GM19043 (cell line): Measurements from ENCODE around the gene WDR5.
"Not testable (repeated sequence)": the region's sequence is repeated elsewhere in the genome, so short reads cannot be mapped to it uniquely, and the experiment has no call there.

Source experiments
- ATAC-seq: cut with Tn5 transposase; IDR thresholded peaks from one replicate; pipeline ENCODE4 v1.9.1; 2021; ENCODE audit warnings: low read depth; ENCODE audit not compliant: unreplicated experiment

The WDR5 gene

DNA sequence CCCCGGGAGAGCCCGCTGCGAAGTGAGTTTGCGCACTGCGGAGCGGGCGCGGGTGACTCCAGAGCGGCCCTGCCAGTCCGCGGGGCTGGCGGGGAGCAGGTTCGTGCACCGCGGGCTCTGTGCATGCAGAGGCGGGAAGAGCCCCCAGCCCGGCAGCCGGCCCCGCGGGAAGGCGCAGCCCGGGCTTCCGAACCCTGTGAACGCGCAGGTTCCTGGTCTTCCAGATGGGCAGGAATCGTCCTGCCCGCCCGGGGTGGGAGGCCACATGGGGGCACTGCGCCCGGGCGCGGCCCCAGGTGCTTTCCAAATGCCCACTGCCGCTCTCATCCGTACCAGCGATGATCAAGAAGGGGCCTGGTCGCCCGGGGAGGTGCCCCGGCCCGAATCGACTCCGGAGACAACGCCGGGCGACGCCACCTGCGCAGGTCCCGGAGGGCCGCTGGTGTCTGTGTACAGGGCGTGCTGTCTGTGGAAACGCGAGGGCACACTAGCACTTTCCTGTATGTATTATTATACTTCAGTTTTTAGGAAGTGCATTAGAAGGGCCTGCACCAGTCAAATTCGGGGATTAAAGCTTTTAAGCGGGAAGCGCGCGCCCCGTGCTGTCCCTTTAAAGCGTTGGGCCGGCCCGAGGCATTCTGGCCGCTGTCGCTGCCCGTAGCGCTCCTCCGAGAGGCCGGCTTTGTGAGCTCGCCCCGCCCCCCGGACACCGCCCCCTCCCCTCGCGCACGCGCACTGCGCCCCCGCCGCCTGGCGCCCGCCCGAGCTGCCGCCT, at the start of gene WDR5:
WDR5 (plus strand) TSS at position 740 of the 775 bp plus-strand sequence. CDS start 3,796 bp downstream, outside the sequence.
- ATAC-seq, result peak; percentile 45

GRCh38 chr9:134088063-134088725, 47.7 kb upstream of the WDR5 start:
- no peak for ATAC-seq

DNA sequence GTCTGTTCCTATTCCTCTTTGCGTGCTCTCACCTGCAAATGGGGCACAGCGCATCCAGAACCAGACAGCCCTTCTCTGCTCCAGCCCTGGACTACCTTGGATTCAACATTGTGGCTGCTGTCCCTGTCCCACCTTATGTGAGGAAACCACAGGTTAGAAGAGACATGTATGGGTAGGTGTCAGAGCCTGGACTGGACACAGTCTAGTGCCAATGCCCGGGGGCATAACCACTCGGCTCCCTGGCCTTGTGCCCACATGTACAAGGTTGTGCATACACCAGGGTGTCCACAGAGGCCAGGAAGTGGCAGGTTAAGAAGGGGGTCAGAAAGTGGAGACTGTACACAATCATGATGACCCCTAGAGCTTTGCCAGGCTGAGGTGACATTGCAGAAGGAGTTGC, 45.9 kb upstream of the WDR5 start:
- no peak for ATAC-seq

DNA sequence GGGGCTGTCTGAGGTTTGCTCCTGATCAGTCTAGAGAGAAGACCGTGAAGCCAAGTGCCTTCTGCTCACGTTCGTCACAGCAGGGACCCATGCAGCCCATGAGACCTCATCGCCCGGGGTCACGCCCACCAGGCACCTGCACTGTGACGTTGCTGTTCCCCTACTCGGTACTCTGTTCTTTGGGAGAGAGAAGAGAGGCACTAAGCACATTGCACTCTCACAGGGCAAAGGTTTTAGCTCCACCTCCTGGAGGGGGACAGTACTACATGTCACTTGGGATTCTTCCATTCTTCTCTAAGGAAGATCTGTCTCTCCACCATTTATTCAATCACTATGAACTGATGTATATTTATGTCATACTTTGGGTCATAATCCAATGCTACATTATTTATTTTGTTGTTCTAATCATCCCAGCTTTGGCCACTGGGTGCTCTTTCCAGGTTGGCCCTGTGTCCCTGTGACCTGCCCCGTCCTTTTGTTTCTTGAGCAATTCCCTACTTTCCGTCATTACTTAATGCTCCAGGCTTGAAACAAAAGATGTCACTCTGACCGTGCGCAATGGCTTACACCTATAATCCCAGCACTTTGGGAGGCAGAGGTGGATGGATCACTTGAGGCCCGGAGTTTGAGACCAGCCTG, 36.6 kb upstream of the WDR5 start:
- no peak for ATAC-seq

DNA sequence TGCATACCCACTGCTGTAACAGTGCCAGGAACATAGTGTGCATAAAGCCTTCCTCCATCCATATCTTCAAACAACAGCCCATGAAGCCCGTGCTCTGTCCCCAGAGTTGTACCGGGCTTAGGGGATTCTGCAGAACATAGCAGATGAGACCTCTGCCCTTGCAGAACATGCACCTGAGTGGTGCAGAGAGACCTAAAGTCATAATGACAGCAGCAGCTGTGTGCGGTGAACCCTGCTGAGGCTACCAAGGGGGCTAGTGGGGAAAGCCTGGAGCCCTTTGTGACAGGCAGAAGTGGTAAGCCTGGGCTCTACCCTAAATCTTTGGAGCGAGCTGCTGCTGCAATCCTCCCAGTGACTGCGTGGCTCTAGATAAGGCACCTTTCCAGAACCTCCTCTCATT, 35.8 kb upstream of the WDR5 start:
- ATAC-seq, result no peak

DNA sequence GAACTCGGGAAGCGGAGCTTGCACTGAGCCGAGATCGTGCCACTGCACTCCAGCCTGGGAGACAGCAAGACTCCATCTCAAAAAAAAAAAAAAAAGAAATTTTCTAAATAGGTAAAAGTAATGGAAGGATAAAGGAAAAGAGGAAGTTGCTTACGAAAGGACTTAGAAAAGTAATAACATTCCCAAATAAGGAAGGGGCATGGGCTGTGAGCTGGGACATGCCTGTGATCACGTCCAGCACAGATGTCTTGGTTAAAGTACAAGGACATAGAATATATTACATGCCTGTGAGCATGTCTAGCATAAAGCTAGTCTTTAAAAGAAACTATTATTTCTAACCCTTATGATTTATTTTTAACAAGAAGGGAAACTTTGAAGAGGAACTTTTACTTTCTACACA, 34.7 kb upstream of the WDR5 start:
- ATAC-seq, result not testable (repeated sequence)

GRCh38 chr9:134101623-134102149, 34.2 kb upstream of the WDR5 start:
- ATAC-seq, result no peak

GRCh38 chr9:134103391-134103998, 32.4 kb upstream of the WDR5 start:
- ATAC-seq, result no peak

- no peak for ATAC-seq
Measured at GRCh38 chr9:134111064-134111463, 24.8 kb upstream of the WDR5 start.

DNA sequence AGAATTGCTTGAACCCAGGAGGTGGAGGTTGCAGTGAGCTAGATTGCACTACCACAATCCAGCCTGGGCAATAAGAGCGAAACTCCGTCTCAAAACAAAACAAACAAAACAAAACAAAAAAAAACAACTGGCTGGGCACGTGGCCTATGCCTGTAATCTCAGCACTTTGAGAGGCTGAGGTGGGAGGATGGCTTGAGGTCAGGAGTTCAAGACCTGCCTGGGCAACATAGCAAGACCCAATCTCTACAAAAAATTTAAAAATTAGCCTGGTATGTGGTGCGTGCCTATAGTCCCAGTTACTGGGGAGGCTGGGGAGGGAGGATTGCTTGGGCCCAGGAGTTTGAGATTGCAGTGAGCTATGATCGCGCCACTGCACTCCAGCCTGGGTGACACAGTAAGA, 23.3 kb upstream of the WDR5 start:
- no peak for ATAC-seq

DNA sequence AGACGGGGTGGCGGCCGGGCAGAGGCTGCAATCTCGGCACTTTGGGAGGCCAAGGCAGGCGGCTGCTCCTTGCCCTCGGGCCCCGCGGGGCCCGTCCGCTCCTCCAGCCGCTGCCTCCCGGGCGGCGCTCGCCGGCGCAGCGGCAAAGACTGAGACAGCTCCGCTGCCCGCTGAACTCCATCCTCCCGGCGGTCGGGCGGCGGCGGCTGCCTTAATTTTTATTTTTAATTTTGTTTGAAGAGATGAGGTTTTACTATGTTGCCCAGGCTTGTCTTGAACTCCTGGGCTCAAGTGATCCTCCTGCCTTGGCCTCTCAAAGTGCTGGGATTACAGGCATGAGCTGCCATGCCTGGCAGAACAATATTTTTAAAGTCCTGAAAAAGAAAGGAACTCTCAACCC, 16.9 kb upstream of the WDR5 start:
- ATAC-seq, result not testable (repeated sequence)

DNA sequence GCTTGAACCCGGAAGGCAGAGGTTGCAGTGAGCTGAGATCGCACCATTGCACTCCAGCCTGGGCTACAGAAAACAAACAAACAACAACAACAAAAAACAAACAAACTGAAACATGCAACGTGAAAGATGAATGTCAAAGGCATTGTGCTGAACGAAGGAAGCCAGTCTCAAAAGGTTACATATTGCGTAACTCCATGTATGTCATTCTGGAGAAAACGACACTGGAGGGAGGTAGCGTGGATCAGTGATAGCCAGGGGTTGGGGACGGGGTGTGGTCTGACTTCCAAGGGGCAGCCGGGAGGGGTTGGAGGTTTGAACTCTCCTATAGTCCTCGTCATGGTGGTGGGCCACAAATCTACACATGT, 12.1 kb upstream of the WDR5 start:
- no peak for ATAC-seq

- no peak for ATAC-seq
Measured at GRCh38 chr9:134125413-134126095, 10.3 kb upstream of the WDR5 start.

GRCh38 chr9:134126373-134126772, 9.5 kb upstream of the WDR5 start:
- ATAC-seq, result no peak

DNA sequence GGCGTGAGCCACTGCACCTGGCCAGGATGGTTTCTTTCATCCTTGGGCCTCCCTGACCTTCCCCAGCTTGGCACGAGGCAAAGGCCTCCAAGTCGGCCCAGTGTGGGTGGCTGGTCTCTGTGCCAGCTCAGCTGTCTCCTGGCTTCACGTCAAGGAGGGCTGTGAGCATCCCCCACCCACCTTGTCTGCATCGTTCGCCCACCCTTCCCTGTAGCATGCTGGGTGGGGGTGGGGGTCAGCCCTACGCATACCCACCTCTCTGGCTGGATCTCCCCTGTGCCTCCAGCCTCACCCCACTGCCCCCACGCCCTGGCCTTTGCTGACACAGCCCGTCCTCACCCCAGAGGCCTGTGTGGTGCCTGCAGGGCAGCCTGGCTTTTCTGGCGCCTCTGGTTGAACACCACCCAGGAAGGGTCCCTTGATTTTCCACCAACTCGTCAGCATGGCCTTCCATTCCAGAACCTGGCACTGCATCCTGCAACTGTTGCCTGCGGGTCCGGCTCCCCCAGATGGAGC, 8.8 kb upstream of the WDR5 start:
- ATAC-seq, result no peak

- ATAC-seq, result no peak
Measured at GRCh38 chr9:134127616-134128015, 8.3 kb upstream of the WDR5 start.

DNA sequence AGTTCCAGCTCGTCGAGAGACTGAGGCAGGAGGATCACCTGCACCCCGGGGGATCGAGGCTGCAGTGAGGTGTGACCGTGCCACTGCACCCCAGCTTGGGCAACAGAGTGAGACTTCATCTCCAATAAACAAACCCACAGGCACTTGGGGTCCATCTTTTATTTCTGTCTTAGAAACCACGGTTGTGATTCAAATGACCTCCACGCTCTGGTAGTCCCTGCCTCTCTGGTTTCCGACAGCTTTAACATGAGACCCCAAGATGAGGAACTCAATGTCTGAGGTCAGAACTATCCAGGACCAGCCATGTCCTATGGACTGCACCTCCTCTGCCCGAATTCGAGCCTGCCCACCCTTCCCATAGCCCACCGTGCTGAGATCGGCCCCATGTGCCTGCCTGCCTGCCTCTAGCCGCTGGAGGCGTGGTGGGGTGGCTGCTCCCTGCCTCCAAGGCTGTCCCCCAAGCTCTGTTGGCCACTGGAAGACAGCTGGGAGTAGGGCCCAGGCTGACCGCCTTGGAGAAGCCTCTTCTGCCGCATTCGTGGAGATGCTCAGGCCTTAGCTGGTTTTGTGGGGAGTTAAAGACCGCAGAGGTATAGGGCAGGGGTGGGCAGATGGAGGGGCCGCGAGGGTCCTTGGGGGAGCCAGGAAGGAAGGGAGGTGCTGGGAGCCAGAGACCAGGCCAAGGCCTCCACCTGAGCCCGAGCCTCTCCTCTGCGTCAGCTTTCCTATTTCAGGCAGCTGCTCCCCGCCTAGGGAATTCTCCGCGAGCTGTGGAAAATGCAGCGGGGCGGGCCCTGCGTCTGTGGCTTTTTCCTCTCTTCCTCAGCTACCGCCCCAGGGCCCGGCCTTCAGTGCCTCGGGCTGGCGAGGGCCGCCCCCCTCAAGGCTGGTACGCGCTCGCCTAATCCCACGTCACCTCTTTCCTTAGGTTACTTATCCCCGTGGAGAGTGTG, 6.9 kb upstream of the WDR5 start:
- ATAC-seq, result no peak

DNA sequence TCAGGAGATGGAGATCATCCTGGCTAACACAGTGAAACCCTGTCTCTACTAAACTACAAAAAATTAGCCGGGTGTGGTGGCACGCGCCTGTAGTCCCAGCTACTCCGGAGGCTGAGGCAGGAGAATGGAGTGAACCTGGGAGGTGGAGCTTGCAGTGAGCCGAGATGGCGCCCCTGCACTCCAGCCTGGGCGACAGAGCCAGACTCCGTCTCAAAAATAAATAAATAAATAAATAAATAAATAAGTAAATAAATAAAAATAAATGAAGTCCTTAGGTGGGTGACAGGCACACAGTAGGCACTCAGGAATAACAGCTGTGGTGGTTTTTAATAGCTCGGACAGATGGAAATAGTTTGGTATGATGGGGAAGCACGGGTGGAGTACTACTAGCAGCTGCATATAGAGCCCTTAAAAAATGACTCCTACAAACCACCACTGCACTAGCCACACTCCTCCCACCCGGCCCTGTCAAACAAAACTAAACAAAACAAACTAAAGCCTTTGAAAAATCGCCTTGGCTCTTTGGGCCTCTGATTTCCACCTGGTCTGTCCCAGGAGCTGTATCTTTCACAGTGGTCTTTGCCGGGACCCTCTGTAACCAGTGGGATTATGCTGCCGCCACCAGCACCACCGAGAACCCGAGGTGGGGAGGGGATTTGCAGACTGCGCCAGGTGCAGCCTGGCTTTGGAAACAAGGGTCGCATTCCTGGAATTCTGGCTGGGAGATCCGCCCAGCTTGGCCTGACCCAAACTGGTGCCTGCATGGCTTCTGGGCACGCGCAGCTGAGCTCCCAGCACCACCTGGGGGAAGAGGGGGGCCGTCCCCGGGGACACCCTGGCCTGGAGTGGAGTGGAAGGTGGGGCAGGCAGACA, 5.1 kb upstream of the WDR5 start:
- ATAC-seq, result no peak
